Medulla oblongata (tissue), 1 donor: ENCODE measurements around the gene CCDC169.
"Not testable (repeated sequence)": the region's sequence is repeated elsewhere in the genome, so short reads cannot be mapped to it uniquely, and the experiment has no call there.

ENCODE experiments used
- DNase-seq: peaks from one replicate; pipeline ENCODE4 v3.0.0-alpha.2; 2015; ENCODE audit errors: extremely low spot score

Gene CCDC169

DNA sequence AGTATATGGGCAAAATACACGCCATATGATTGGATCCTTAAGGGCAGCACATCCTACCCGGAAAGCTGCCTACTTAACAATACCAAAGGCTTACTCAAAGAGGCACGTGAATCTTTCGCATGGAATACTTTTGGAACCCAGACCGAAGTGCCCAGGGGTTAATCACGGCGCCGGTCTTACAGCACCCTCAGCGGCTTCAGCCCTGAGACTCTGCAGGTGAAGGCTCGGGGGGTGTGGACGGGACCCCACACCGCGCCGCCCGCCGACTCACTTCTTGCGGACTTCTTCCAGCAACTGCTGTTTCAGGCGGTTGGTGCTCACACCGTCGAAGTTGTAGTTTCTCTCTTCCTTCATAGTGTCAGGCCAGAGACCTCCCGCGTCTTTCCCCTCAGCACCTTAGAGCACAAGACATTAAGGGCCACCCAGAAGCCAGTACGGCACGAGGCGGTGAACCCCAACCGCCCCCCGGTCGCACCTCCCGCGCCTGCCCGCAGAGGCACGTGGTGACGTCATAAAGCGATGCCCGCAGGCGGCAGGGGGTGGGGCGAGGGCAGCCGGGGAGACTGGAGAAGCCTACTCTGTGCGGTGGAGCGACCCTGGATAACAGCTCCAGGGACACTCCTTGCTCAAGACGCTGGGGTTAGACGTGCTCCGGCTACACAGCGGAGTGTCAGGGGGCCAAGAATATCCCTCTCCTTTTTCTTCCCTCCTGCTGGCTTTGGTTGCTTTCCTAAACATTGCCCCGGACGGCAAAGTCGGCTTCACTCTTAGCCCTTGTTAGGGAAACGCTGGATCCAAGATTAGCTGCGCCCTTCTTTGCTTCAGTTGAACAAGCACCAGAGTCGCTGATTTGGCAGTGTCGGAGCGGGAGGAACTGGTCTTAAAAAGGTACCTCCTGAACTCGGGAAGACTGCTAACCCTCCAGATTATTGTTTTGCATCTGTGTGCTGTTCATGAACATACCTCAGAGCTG lies at the start of gene CCDC169:
Gene CCDC169, minus strand, starts transcription at position 449 of the 973 bp plus-strand sequence. Its CDS starts 95 bp downstream, at position 354.
- DNase-seq: peak; percentile 72

DNA sequence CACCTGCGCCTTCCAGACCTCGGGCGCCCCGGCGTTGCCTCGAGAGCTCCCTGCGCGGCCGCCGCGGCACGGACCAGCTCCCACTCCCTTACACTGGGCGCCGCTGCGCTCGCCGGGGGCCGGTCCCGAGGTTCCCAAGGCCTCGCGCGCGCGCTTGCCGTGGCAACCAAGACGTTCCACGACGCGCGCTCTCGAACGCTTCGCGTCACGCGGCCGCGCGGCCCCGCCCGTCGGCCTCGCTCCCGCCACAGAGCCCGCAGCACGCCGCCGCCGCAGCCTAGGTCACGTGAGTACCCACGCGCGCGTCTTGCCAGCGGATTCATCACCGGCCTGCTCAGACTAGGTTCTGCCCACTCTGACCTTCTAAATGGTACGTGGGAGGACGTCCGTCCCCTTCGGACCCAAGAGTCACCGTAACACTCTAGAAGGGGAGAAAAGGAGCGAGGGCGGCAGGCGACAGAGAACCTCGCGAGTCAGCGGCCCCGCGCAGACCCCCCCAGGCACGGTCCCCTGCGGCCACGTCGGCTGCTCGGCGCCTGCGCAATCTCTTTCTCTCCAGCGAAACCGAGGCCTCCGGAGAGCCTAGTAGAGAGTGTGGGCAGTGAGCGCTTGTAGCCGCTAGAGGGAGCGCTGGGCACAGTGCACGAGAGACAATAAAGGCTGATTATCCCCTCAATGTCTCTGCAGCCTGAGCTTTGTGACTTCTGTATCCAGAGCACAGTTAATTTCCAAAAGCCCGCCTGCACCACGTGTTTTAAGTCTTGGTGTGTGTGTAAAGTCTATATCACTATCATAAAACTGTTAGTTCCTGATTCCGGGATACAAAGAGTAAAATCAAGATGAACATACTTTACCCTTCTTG lies 48.8 kb upstream of the CCDC169 start, which contains the start of gene SPART:
Gene SPART, minus strand, starts transcription at position 173 of the 862 bp plus-strand sequence. CDS start 10,564 bp downstream, outside the sequence.
- DNase-seq: peak; percentile 98

DNA sequence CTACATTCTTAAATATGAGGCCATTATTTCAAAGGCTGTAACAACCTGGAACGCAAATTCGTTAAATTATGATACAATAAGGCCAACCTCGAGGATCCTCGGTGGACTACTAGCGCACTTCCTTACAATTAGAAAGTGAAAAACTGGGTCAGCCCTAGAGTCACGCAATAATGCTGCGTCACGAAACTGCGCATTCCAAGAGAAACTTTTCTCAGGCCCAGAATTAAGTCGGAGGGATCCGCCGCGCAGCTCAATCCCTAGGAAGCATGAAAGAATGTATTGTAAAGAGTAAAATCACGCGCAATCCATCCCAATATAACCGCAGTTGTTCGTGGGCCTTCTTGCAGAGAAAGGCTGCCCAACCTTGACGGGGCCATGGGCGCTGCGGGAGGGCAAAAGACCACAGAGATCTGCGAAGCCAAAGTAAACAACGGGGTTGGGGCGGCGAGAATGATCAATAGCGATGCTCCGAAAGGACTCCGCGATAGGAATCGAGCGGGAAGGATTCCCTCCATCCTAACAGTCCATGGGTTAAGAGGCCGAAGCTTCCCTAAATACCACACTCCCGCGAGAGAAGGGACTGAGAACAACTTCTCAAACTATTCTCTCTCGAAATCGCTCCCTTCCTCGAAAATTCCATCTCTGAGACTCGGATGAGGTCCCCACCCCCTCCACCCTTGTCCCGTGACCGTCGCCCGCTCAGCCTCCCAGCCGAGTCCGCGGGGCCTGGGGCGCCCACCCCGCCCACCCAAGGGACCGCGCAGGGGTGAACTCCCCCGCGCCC lies 48.0 kb upstream of the CCDC169 start:
- DNase-seq: peak; percentile 88

DNA sequence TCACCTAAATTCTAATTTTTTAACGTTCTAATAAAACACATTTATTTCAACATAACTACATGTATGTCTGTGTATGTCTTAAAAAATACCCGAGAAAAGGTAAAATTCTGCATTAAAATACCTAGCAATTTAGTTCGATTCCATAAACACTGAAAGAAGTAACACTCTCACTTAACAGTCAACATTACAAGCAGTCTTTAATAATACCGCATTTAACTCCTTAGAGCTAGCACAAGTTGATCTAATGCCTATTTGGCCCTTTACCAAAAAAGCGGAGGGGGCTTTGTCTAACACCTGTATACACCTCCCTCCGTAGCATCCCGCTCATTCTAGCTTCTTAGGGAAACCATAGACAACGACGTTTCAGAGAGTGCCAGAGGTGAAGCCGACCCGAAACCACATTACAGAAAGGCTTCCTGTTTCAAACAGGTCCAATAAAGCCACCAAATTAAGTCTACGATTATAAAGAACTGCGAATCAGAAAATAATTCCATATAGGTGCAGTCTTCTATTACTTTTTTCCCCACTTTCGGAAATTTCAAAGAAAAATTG lies 47.3 kb upstream of the CCDC169 start:
- DNase-seq: peak; percentile 64

DNA sequence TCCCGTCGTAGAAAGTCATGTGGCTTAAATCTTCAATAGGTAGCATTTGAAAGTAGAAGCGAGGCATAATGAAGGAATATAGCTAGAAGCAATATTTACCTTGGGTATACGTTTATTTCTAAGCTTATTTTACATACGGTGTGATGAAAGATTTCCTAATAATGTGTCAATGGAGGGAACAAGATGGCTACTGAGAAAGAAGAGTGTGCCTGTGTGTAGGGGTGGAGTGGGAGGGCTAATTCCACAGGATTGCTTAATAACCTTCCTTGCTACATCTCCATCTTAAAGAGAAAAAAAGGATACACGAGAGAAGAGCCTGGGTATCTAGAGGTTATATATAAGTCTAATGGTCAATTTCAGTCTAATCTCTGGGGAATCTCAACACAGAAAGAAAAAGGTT lies 46.6 kb upstream of the CCDC169 start:
- no peak for DNase-seq

DNA sequence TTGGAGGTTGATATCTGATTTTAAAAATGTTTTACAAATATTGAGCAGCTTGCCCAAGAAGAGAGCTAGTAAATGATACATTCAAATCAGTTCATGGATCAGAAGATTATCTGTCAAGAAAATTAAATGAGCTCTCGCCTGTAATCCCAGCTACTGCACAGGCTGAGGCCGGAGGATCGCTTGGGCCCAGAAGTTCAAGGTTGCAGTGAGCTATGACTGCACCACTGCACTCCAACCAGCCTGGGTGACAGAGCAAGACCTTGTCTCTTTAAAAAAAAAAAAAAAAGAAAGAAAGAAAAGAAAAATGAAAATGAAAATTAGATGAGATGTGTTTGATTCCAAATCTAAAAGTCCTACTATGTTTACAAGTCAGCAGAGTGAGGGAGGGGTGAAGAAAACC lies 46.2 kb upstream of the CCDC169 start:
- DNase-seq: no peak

DNA sequence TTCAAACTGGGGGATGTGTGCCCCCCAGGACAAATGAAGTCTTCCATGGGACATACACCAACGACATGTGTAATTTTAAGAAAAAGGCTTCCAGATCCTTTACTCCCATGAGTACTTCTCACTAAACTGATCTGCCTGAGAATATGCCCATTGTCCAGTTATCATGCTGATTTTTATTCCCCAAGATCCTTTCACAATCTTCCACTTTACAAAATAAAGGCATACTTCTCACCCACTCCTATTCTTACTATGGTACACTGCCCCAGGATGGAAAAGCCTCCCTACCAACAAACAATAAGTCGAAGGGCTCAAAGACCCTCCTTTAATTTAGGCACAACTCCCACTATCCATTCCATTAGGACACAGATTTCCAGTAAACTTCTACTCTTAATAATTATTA lies 45.1 kb upstream of the CCDC169 start:
- no peak for DNase-seq

DNA sequence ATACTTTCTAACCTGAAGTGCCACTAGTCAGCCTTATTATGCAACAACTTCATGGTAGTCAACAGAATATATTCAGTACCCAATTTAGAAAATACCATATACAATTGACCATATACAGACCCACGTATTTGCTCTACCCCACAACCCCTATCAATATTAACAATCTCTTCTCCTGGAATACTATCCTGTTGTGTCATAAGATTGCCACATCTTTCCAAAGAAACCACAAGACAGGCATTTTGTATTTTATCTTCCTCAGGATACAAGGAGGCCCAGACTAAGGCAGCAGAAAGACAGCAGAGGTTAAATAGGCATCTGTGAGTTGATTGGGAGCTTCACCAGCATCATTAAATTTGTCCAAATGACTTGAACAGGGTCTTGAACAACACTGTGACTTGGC lies 44.1 kb upstream of the CCDC169 start:
- no peak for DNase-seq

DNA sequence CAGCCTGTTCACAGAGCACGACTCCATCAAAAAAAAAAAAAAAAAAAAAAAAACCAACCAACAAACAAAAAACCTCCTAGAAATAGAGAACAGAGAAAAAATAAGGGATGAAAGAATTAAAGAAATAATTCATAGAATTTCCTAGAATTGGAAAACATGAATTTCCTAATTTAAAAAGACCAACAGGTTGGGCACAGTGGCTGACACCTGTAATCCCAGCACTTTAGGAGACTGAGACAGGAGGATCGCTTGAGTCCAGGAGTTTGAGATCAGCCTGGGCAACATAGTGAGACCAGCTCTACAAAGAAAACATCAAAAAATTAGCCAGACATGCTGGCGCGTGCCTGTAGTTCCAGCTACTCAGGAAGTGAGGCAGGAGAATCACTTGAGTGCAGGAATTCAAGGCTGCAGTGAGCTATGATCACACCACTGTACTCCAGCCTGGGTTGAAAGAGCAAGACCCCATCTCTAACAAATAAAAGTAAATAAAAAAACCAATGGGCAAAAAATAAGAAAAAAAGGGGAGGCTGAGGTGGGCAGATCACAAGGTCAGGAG lies 42.1 kb upstream of the CCDC169 start:
- no peak for DNase-seq

DNA sequence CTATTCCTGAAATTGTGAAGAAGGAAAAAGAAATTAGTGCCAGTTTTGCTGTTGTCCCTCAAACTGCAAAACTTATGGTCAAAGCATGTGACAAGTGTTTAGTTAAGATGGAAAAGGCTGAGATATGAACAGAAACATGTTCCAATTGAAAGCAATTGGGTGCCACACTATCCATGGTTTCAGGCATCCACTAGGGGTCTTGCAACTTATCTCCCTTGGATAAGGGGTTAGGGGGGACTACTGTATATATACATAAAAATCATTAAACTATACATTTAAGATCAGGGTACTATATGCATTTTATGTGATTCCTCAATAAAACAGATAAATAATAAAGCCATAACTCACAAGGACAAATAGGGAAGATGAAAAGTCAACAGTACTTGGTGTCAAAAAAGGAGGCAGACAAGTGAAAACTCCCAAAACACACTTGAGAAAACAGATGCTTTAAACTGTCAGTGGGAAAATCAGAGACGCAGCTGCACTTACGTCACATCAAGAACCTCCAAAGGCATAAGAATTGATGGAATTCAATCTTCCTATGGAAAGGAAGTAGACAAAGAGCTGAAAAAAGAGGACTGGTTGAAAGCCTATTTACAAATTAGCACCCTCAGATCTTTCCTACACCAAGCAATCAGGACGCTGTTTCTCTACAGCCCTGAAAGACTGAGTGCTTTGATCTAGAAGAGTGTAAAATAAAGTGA lies 40.5 kb upstream of the CCDC169 start:
- no peak for DNase-seq

DNA sequence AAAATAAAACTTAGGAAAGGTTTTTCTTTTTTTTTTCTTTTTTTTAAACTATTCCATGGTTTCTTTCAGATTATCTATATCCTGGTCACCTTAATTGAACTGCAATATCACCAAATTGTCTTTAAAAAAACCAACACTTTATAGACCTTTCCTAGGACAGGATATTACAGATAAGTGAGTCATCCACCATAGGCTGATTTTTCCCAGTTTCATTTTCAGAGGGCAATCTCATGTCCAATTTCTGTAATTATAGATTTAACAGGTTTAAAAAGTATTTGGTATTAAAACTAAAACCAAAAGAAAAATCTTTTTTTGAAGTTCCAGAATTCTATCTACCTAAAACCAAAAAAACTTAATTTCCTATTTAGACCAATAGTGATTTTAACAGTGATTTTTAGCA lies 35.4 kb upstream of the CCDC169 start:
- no peak for DNase-seq

DNA sequence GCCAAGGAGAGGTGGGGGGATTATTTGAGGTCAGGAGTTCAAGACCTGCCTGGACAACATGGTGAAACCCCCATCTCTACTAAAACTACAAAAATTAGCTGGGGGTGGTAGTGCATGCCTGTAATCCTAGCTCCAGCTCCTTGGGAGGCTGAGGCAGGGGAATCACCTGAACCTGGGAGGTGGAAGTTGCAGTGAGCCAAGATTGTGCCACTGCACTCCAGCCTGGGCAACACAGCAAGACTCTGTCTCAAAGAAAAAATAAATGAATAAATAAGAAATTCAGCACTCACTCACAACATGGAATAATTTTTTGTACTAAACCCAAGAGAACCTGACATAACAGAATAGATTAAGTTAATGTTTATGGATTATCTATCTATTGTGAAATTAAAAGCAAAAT lies 34.6 kb upstream of the CCDC169 start:
- not testable (repeated sequence) for DNase-seq

DNA sequence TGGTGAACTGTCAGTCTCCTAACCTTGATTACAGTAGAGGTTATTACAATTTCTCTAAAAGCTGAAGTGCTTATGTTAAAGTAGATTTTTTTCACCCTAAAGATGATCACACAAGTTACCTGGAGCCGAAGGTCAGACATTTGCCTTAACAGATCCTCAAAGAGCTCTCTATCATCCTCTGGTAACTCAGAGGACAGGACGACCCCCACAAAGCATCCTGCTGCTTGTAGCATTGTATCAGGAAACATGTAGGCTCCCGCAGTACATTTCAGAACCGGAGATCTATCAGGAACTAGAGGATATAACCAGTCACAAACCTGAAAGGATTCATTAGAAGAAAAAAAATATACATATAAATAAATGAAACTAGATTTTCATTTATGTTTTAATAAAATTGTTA lies 33.7 kb upstream of the CCDC169 start:
- DNase-seq: no peak

DNA sequence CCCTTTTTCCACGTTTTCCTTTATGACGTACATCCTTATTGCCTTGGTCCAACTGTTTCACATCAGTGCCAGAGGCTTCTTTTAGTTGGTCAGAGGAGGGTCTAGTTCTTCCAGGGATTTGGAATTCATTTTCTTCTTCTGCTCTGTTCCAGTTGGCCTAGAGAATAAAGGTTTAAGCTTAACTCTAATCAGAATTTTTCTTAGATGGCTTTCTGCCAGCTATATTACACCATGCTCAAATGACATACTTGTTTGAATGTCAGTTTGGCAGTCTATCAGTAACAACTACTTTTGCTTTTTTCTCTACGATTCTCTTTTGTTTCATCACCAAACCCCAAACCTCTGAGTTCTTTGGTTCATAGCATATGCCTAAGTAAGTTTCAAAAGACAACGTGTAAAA lies 31.7 kb upstream of the CCDC169 start:
- no peak for DNase-seq

DNA sequence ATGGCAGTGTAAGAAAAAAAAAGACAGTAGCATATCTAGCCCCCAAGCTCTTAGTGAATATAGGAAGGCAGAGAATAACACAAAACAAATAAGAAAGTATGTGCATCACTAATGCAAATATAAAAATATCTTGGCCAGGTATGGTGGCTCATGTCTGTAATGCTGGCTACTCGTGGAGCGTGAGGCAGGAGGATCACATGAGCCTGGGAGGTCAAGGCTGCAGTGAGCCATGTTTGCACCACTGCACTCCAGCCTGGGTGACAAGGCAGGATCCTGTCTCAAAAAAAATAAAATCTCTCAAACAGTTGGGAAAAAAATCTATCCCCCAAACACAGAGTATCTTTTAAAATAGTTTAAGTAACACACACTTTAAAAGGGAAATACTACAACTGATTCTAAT lies 31.2 kb upstream of the CCDC169 start:
- no peak for DNase-seq

DNA sequence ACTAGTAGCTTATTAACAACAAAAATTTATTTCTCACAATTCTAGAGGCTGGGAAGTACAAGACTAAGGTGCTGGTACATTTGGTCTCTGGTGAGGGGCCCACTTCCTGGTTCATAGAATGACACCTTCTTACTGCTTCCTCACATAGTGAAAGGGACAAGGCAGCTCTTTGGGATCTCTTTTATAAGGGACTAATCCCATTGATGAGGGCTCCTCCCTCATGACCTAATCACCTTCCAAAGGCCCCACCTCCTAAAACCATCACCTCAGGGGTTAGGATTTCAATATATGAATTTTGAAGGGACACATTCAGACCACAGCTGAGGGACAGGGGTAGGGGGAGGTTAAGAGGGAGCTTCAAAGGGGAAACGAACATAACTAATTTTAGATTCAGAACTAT lies 28.3 kb upstream of the CCDC169 start:
- DNase-seq: no peak

DNA sequence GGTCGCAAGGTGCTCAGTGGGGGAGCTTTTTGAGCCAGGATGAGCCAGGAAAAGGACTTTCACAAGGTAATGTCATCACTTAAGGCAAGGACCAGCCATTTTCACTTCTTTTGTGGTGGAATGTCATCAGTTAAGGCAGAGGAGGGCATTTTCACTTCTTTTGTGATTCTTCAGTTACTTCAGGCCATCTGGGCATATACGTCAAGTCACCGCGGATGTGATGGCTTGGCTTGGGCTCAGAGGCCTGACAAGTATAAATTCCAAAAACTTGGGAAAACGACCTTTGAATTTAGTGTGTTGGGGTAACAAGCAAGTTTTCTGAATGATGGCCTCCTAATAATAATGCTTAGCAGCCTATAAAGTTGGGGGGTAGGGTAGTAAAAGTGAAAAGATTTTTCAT lies 27.3 kb upstream of the CCDC169 start:
- not testable (repeated sequence) for DNase-seq

DNA sequence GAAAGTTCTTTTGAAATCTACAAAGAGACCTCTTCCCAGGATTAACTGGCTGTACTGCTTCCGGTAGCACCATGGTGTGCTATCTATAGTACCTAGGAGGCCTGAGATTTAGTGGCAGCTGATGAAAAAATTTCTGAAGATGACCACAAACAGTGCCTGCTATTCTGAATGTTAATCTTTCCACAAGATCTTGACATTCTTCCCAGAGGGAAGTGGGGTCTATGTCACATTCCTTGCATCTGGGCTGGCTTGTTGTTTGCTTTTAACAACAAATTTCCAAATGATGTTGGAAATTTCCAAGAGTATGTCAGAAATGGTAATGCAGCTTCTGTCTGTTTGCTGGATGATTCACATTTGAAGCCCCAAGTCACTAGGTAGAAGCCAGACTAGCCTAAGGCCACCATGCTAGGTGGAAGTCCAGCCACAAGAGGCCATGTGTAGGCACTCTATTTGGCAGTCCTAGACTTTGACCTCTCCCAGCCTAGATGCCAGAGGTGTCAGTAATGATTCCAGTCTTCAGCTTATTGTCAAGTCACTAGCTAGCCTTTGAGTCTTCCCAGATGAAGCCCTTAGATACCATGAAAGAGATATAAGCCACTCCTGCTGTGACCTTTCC lies 26.4 kb upstream of the CCDC169 start:
- DNase-seq: no peak

DNA sequence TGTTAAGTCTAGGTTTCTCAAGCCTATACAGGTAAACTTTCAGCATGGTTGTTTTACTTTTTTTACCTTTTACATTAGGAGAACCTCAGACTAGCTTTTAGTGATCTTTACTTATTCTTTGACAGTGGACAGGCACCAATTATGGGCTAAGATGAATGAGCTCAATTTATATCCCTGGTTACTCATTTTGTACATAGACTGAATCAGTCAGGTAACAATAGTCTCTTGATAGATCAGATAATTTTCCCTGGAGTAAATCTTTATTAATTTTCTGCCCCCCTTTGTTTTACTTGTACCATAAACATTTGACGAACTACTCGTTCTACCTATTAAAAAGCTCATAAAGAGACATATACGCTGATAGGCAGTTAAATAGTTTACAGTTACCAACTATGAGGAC lies 25.8 kb upstream of the CCDC169 start:
- DNase-seq: no peak

DNA sequence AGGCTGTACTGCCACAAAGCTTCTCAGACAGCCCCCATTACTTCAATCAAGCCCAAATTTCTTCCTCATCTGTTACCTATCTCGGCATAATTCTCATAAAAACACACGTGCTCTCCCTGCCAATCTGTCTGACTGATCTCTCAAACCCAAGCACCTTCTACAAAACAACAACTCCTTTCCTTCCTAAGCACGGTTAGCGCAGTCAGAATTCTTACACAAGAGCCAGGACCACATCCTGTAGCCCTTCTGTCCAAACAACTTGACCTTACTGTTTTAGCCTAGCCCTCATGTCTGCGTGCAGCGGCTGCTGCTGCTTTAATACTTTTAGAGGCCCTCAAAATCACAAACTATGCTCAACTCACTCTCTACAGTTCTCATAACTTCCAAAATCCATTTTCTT lies 22.2 kb upstream of the CCDC169 start:
- DNase-seq: not testable (repeated sequence)
